HG02981 (cell line): ENCODE data around the gene PDP2.

ENCODE experiments used
- ATAC-seq: cut with Tn5 transposase; IDR thresholded peaks from one replicate; pipeline ENCODE4 v1.9.1; 2021; ENCODE audit warnings: mild to moderate bottlenecking, moderate library complexity; ENCODE audit not compliant: unreplicated experiment

The PDP2 gene

GRCh38 chr16:66880288-66881013 lies at the start of gene PDP2:
TSS of gene PDP2 (plus strand) at chr16:66880515. CDS start at chr16:66884285, 3,770 bp downstream.
- peak; percentile 95 for ATAC-seq

- no peak for ATAC-seq
These were observed 48.1 kb upstream of the PDP2 start for GRCh38 chr16:66832190-66832589.

- ATAC-seq = no peak
These were observed 47.5 kb upstream of the PDP2 start for GRCh38 chr16:66832661-66833305.

GRCh38 chr16:66834746-66835145 lies 45.6 kb upstream of the PDP2 start:
- ATAC-seq = no peak

- ATAC-seq = no peak
These were observed 39.4 kb upstream of the PDP2 start for GRCh38 chr16:66840883-66841282.

GRCh38 chr16:66841366-66841765 lies 38.9 kb upstream of the PDP2 start:
- ATAC-seq = no peak

GRCh38 chr16:66842765-66843164 lies 37.5 kb upstream of the PDP2 start:
- no peak for ATAC-seq

- ATAC-seq = no peak
These were observed 37.1 kb upstream of the PDP2 start for GRCh38 chr16:66843191-66843590.

- ATAC-seq = no peak
These were observed 36.3 kb upstream of the PDP2 start for GRCh38 chr16:66844009-66844341.

- ATAC-seq = no peak
These were observed 35.8 kb upstream of the PDP2 start, which contains the start of gene CA7 for GRCh38 chr16:66844342-66845079. TSS of gene CA7 (plus strand) at chr16:66844414. CDS start at chr16:66844488, 74 bp downstream.

- ATAC-seq = no peak
These were observed 35.3 kb upstream of the PDP2 start for GRCh38 chr16:66845080-66845410.

- ATAC-seq = no peak
These were observed 34.5 kb upstream of the PDP2 start for GRCh38 chr16:66845791-66846221.

GRCh38 chr16:66846266-66846665 lies 34.0 kb upstream of the PDP2 start:
- no peak for ATAC-seq

GRCh38 chr16:66846831-66847230 lies 33.5 kb upstream of the PDP2 start:
- no peak for ATAC-seq

GRCh38 chr16:66847533-66848067 lies 32.7 kb upstream of the PDP2 start:
- no peak for ATAC-seq

GRCh38 chr16:66848172-66848571 lies 32.1 kb upstream of the PDP2 start:
- no peak for ATAC-seq

- no peak for ATAC-seq
These were observed 31.3 kb upstream of the PDP2 start for GRCh38 chr16:66849021-66849420.

GRCh38 chr16:66849549-66849948 lies 30.8 kb upstream of the PDP2 start:
- no peak for ATAC-seq

GRCh38 chr16:66850115-66850815 lies 30.1 kb upstream of the PDP2 start:
- ATAC-seq = no peak

GRCh38 chr16:66851166-66851964 lies 28.9 kb upstream of the PDP2 start:
- no peak for ATAC-seq
